DMS53 (cell line): ENCODE measurements around the gene CACNA2D1.
A peak's percentile ranks its signal among the peaks of the same experiment; 100 is the strongest.

Experiments
- DNase-seq: peaks from one replicate; lab custom pipeline; 2025; lab: John Stamatoyannopoulos, UW

CACNA2D1 gene

DNA sequence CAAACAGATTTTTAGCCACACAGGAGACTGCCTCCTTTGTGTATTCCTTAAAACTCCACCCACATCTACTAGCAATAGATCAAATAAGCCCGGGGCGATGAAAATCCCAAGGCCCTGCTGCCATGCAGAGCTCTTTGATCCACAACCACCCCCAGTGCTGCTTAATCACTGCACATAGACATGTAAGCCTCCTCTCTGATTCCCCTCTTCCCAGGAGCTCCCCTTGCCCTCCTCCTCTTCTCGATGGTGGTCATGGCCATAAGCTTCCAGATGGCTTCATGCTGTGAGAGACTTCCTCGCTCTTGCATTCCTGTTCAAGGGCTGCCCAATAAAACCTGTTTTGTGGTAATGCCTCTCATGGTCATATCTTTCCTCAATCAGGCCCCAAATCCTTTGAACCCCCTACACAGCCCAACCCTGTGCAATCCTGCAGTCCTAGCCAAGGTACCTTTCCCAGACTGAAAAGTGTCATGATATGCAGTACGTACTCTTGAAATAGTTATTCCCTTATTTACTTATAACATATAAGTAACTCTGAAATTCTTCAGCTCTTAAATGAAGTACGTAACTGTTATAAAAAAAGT, 158.5 kb downstream of the CACNA2D1 start:
- DNase-seq = no peak

DNA sequence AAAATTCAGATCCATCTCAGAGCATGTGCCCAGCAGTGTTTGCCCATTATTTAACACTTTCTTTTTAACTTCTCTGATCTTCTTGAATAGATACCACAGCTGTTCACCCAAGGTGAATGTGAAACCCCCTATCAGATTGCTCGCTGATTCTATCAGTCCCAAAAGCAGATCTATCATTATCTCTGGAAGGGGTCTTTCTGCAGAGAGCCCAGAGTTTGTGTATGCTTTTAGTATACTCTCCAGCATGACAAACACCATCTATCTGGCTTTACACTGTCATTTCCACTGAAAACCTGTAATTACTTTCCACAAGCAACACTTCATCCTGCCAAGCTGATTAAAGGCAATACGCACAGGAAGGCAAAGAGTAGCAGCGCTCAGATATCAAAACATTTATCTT, 168.2 kb downstream of the CACNA2D1 start:
- DNase-seq = no peak

DNA sequence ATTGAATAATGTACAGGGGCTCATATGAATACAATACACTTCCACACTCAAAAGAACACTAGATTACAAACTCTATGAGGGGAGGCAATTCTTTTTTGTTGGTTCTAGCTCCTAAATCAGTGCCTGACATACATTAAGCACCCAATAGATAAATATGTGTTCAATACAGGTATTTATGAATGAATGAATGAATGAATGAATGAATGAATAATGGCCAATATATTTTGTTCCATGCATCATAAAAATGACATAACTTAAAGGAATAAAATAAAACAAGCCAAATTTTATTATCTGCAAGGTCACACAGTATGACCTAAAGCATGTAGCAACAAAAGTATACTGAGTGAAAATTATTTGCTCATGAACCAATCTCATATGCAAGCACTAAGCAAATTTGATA, 168.9 kb downstream of the CACNA2D1 start:
- no peak for DNase-seq

DNA sequence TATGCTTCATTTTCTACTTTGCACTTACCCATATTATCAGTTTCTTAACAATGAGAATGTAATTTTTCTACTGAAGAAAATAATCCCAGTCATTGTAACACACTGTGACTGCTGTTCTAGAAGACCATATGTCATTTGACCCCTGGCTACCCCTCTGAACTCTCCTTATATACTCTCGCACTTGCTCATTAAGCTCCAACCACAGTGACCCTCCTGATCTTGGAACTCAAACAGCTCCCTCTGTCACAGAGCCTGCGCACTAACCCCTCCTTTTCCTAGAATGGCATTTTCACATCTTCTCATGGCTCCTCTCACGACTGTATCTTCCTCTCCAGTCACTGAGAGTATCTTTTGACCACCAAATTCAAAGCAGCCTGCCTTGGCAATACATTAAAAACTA, 169.7 kb downstream of the CACNA2D1 start:
- no peak for DNase-seq

DNA sequence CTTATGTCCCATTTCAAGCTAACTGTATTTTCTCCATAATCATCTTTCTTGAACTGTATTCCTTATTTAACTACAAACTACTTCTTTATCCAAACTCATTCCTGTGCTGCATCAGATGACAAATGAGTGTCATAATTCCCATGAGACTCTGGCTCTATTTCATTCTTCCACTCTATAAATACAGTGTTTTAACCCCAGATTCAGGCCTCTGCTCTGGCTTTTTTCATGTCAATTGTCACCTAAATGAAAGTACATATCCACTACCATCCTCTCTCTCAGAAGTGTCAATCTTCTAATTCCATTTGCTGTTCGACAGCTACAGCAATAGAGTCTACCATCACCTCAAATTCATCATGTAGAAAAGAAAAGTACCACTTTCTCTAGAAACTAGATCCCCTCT, 172.7 kb downstream of the CACNA2D1 start:
- no peak for DNase-seq

DNA sequence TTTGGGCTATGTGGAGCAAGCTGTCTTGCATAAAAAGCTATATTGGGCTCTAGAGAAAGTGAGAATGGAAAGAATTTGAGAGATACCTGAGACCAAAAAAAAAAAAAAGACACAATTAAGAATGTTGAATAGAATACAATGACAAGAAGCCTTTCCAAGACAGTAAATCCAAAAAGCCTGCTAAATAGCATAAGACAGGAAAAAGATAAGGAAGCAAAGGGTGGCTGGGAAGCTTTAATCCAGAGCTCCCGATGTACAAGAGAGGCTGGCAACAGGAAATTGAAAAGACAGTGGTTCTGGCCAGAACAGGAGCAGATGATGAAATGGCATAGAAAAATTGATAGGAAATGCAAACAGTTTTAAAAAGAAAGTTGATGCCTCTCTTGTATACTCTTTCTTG, 174.9 kb downstream of the CACNA2D1 start:
- DNase-seq = no peak

DNA sequence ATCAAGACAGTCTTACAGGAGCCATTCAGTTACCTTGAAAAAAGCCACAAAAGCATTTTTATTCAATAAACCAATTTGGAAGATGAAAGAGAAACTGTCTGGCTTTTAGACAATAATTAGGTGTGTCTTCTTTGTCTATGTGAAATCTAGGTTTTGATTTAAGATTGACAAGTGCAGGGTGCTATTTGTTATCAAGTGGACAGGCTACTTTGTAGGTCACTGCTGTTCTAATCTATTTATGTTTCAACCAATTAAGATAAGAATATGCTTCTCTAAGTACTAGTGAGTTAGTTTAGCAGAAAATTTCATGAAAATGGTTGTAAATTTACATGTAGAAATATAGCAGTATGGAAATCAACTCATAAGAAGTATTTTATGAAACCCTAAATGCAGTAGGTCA, 177.5 kb downstream of the CACNA2D1 start:
- no peak for DNase-seq

DNA sequence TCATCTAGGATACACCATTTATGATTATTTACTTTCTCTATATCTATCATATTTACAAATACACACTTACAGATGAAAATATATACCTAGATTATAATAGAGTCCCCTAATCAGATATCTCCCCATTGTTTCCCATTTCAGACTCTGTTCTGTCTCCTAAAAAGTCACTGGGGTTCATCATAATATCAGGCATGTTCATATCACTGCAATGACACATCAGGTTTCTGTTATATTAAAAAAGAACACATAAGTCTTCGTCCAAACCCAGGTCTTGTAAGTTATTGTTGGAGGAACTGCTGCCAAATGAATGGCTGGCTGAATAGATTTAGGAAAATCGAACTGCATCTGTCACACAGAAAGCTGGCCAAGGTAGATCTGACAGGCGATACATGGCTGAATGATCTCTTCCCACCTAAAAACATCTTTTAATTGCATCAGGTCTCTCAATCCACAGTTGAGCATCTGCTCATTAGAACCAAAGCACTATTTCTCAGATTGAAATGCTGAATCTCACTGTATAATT, 178.7 kb downstream of the CACNA2D1 start:
- DNase-seq = no peak

DNA sequence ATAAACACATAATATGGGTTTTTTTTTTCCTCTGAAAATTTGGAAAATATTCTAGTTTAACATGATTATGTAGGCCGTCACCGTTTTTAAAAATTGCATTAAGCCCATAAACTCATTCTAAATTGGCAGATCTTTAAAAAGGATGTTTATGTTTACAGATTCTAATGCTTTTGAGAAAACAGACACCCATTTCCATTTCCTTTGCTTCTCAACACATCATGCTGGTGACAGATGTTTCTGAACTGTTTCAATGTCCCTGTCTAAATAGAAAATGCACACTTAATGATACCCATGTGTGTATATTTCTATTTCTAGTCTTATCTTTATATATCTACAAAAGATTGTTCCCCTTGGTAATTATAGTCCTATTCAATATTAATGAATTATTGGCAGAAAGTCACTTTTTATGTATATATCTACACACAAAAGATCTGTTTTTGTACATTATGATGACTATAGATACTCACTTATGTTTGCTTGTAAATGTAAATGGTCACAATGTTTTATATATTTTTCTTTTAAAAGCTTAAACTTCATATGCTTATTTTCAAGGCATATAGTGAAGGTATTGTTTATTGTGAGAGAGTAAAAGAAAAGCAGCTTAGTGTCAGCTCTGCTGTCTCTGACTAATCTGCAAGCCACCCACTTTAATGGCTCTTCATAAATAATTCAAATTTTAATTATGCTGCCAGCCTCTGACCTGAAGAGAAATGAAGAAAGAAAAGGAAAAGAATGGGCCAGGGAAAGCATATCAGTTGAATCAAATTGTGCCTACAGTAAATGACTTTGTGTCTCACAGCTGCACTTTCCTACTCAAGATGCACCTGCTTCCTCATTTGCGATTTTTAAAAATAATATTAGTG, 179.4 kb downstream of the CACNA2D1 start:
- no peak for DNase-seq

DNA sequence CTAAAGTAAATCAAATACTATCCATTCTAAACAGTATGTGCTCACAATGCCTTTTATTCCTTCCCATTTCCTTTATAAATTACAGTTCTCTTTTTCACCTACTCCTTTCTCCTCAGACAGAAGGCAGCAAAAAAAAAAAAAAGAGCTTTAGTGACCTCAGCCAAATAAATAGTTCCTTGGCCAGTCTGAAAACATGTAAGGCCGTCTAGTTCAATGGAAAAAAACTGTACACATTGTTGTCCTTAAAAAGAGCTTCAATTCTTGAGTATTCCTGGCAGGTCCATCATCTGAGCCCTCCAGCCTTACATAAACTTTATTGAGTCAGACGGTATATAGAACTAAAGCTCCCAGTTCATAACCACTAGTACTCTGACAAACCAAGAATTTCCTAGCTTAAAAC, 185.4 kb downstream of the CACNA2D1 start:
- no peak for DNase-seq

DNA sequence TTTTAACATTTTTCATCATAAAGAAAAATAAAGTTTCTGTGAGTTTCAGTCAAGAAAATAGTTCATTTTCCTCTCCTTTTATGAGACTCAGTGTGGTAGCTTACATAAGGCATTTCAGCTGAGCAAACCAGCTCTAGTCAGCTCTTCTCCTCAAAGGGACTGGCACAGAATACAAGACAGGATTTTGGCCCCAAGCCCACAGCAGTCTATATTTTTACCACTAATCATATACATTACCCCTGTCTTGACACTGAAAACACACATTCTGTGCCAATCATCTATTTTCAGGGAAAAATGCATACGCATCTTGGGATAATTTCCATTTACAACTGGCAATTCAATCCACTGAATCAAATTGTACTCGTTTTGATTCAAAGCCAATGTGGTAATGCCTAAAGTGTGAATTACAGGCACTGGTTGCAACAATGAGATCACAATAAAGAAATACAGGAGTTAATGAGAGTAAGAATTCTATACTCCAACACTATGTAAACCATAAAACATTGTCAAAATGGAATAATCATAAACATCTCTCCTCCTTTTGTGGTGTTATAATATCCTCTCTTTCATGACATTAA, 186.4 kb downstream of the CACNA2D1 start:
- no peak for DNase-seq

DNA sequence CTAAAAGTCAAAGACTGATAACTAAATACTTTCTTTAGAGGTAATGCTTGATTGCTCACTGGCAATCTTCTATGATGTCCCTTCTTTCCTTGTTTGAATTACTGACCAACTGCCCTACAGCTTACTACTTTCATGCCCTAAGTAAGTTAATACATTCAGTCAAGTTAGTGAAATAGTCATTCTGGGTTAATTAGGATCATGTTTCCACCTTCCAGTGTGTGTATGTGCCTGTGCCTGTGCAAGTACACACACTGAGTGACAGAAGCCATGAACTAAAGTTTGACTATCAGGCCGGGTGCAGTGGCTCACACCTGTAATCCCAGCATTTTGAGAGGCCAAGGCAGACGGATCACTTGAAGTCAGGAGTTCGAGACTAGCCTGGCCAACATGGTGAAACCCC, 187.9 kb downstream of the CACNA2D1 start:
- DNase-seq = no peak

DNA sequence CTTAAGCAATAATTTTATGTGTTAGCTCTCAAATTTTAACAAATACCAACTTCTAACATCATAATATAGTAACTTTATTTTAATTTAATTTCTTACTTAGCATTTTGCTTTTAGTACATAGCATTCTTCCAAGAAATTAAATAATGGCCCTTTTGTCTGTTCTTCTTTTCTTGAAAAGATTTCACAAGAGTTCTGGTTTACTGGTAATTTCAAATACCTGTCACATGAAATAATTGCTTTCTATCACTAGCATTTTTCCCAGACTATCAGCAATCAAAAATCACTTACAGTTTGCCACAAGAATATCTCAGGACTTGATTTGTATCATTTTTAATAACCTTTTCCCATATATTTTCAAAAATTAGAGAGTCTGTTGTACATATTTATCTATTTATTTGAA, 193.0 kb downstream of the CACNA2D1 start:
- no peak for DNase-seq

DNA sequence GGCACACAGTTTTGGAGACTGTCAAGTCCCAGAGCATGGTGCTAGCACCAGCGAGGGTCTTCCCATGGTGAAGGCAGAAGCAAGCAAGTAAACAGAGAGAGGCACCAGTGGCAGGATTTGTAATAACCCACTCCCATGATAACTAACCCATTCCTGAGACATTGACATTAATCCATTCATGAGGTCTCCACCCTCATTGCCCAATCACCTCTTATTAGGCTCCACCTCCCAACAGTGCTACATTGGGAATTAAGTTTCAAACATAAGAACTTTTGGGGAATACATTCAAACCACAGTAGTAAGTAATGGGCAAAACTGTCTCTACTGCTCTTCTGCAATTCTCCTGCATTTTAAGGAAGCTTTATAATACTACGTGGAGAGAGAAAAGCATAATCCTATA, 193.6 kb downstream of the CACNA2D1 start:
- no peak for DNase-seq

DNA sequence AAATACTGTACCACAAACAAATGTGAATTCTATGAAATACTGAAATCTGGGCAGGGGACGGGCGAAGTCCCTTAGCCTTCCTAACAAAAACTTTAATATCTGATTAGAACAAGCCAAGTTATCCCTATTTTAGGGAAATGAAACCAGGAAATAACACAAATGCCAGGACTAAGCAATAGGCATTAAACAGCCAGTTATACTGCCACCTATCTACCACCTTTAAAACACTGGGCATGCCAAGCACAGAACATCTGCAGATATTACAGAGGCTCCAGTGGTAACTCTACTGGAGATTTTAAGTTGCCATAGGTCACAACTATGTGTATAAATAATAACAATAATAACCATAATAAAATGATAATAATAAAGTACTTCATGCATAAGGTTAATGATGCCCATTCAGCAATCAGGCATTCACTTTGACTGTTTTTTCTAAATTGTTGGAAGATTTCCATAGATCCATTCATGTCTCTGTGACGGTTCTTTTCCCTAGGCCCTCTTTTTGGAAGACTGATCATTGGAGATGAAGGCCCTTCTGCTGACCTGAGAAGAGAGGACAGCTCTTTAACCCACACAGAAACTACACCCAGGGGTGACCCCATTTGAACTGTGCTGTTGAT, 195.7 kb downstream of the CACNA2D1 start:
- DNase-seq = peak; percentile 70

DNA sequence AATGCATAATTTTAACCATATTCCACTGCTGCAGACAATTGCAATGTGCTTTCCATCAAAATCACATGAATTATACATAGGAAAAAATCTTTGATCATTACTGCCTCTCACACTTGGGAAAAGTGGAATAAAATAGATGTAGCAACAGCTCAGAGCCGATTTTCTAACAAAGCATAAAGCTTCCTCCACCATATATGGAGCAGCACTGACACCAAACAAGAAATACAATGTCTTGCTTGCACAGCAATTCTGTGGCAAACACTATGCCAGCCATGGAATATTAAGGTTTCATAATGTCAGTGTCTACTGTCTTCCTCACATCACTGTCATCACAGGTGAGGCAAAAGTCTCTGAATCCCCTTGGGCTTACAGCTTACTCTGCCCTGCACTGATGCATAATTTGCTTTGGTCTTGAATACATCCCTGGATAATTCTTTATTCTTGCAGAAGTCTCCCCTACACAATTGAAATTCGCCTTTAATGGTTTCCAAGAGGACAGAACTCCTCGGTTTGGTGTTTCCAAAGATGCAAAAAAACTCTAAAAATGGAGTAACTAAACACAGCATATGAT, 198.5 kb downstream of the CACNA2D1 start:
- DNase-seq = no peak

DNA sequence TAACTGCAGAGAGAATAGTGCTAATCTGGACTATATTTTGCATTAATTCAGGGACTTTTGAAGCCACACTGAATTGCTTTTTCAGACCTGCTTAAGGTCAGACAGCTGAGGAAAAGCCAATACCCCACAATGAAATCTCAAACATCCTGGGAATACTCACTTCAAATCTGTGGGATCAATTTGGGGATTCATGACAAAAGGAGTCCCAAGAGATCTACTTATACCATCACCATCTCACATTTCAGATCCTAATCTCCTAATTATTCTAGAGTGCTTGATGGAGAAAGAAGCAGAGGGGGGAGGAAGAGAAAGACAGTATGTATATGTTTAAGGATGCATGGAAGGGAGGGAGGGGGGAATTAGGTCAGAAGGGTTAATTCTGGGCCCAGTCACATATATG, 202.2 kb downstream of the CACNA2D1 start:
- no peak for DNase-seq

DNA sequence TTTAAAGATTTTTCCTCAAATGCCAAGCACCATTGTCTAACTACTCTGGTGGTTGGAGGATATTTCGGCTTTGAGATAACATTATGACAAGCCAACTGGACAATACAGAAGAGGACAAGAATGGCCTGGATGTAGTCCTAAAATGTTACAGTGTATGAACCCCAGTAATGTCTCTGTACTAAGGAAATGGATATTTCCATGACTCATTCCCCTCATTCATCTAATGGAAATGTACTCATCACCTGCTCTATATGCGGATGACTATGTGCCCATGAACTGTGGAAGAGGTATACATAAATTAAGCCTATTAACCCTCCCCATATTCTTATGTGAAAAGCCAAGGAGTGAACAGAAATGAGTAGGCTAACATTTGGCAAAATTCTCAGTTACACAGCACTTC, 207.9 kb downstream of the CACNA2D1 start:
- peak; percentile 11 for DNase-seq

DNA sequence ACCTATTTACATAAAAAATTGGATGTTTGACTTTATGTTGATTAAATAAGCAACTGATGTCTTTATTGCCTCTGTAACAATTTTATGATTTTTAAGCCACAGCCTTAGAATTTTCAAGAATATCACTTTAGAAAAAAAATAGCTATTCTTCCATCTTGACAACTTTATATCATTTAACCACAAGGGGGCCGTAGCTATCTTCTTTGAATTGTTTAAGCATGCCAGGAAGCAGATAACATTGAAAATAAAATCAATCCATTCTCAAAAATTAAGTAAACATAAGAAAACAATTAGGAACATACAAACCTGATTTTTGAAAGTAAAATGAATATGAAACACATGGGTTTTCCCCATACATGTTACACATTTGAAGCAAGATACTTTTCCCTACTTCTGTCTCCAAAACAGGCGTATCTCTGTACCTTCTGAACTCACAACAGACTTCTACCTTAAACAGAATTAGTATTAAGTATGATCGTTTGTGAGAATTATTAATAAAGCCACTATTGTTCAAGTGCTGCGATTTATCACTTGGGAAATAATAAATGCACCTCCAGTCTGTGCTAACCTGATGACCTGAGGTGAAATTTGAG, 209.0 kb downstream of the CACNA2D1 start:
- peak; percentile 81 for DNase-seq

DNA sequence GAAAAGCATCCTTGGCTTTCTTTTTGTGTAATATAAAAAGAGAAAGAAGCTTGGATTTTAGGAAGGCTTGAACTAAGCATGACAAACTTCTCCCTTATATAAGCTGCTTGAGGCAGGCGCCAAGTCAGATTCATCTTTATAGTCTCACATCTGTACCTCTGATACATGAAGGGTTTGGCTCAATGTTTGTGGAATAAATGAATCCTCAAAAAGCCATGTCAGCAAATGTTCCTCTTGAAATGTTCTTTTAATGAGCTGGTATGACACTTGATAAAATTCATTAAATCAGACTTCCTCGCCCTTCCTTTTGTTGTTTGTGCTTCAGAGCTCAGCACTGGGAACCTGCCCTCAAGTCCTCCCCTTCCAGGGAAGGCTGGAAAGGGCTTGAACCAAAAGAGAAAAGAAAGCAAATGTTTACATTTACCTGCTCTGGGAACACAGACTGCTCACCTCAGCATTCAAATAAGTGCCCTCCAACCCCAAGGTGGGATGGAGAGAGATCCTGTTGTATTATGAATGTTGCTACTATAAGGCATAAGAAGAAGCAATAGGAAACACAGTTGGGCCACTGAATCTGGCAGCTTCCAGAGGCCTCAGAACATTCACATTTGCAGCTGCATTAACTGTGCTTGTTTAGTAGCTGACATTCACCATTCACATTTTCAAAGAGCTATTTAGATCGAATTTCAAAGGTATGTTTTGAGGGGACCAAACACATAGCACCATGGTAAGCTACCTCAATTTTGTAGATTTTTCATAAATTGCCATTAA, 212.6 kb downstream of the CACNA2D1 start:
- DNase-seq = peak; percentile 15

DNA sequence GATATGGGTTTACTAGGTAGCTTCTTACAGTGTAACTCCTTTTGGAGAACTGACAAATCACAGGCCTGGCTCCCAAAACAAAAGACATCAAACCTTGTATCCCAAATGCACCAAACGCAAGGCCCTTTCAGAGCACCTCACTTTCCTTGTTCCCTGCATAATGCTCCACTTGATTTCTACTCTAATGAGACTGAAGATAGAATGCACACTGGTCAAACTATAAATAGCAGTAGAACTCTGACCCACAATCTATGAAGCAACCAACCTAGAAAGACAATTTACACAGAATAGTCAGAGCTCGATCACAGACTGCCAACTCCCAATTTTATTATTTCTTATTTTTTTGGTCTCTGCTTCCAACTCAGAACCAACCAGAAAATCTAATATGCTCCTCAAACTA, 214.4 kb downstream of the CACNA2D1 start:
- no peak for DNase-seq
